Heart left ventricle (tissue), 16 donors: ENCODE measurements around the gene MYH4. TPM values are rescaled to one million over a fixed set of nuclear protein-coding genes. Genes with fewer than 3 reads are reported as not detected.

Source experiments
- ATAC-seq, 4 donors: fragments of 200-7000 bp; cut with Tn5 transposase; one replicate each; pipeline ENCODE4 v1.9.1; 2020 to 2022; ENCODE audit warnings: moderate library complexity in 4 of 4, mild to moderate bottlenecking in 3 of 4, moderate number of reproducible peaks in 1 of 4
- DNase-seq, 5 donors: peaks; one replicate each; pipeline ENCODE4 v3.0.0-alpha.2; 2020
- H3K27ac ChIP-seq, 12 donors: fragments of 200-600 bp; sonication (generic) in 4 of 12; one replicate each; pipeline versions ENCODE4 v1.5.0 to v1.8.0; 2016 to 2022; ENCODE audit warnings: mild to moderate bottlenecking in 2 of 12
- H3K27me3 ChIP-seq, 9 donors: fragments of 200-600 bp; sonication (generic) in 2 of 9; one replicate each; pipeline versions ENCODE4 v1.5.1 to v1.8.0; 2016 to 2022; ENCODE audit warnings: mild to moderate bottlenecking in 3 of 9
- H3K36me3 ChIP-seq, 9 donors: fragments of 200-600 bp; sonication (generic) in 2 of 9; one replicate each; pipeline versions ENCODE4 v1.5.0 to v1.8.0; 2018 to 2022; ENCODE audit warnings: mild to moderate bottlenecking in 2 of 9
- H3K4me1 ChIP-seq, 12 donors: fragments of 200-600 bp; sonication (generic) in 4 of 12; one replicate each; pipeline versions ENCODE4 v1.5.0 to v1.8.0; 2016 to 2022; ENCODE audit warnings: mild to moderate bottlenecking in 3 of 12
- H3K4me3 ChIP-seq, 12 donors: fragments of 200-600 bp; sonication (generic) in 4 of 12; one replicate each; pipeline versions ENCODE4 v1.5.0 to v1.8.0; 2017 to 2022; ENCODE audit warnings: mild to moderate bottlenecking in 9 of 12, moderate library complexity in 4 of 12
- H3K9me3 ChIP-seq, 12 donors: fragments of 200-600 bp; sonication (generic) in 4 of 12; one replicate each; pipeline versions ENCODE4 v1.5.0 to v1.8.0; 2016 to 2022; ENCODE audit warnings: mild to moderate bottlenecking in 1 of 12
- CTCF ChIP-seq, 12 donors: fragments of 200-600 bp; sonication (generic) in 4 of 12; IDR thresholded peaks; one replicate each; pipeline versions ENCODE4 v1.5.0 to v1.8.0; 2018 to 2022; ENCODE audit warnings: antibody characterized with exemption in 12 of 12, mild to moderate bottlenecking in 5 of 12
- POLR2A ChIP-seq, 2 donors: fragments of 450-650 bp; IDR thresholded peaks; one replicate each; pipeline ENCODE4 v1.6.1; 2017; ENCODE audit warnings: antibody characterized with exemption in 2 of 2, mild to moderate bottlenecking in 2 of 2, moderate library complexity in 2 of 2
- WGBS, 4 donors: extraction: QIAGEN DNeasy Blood & Tissue Kit in 2 of 4; methylation state at CpG; one replicate each; pipeline versions ENCODE4 v1.1.5 to v1.1.7; 2013 to 2018; 5-methylcytosine and 5-hydroxymethylcytosine counted together
- intact Hi-C, 10 donors: fragments of 100-400 bp; cut with DNase I; formaldehyde crosslinking; loops; one replicate each; pipeline versions ENCODE4 v1.11.1 to v1.14.2; 2022
- polyA plus RNA-seq, 2 donors: library from polyadenylated mRNA; stranded (reverse); fragments of 200-250 nt; gene quantifications; one replicate each; pipeline ENCODE4 v1.2.3, GENCODE V29; 2013
- total RNA-seq, 9 donors: library from RNA; depleted of rRNA in 2 of 9; stranded (reverse); fragments of >200 nt in 2 of 9; fragmentation: NEBNext Ultra II Directional in 3 of 9; extraction: Animal tissue kit (Norgen Biotek cat#: 25700) in 3 of 9; gene quantifications; one replicate each; pipeline versions ENCODE4 v1.1.0 to v1.2.4, GENCODE V29; 2016 to 2023
- donor health status: ischemic (EF 13 %, LVEDD 7.1; RV severe dilation, severe dysfunction).
- donor health status: healthy with polysubstance abuse.
- donor health status: DM: no; HTN: yes; CAD: no.
- donor health status: DM: no; HTN: no; CAD: no.
- donor health status: ischemic (EF 25% LVEDD 6.9; RV normal size, moderate dysfunction).
- donor health status: ischemic (EF 25% LVEDD 5.7; RV mildly dilated, moderate dysfunction).
- donor health status: healthy.
- donor health status: DM: yes; HTN: yes; CAD: no.
- donor health status: ischemic (EF 35%, LVEDD 5.7; RV mildly dilated, moderate dysfunction).
- donor health status: nonischemic (EF 11% LVEDD 7.7; RV severe dilation, severe dysfunction).
- donor health status: DM: yes; HTN: yes; CAD: no.
- donor health status: PGD.
- donor health status: ischemic (EF 29% LVEDD 5.4; RV normal size, mild dysfunction).
- donor health status: nonischemic (EF 23%, LVEDD 6.1; RV moderate dilation, normal function).

Gene MYH4
- total and polyA plus RNA-seq, 11 donors, result not detected

- Histone ChIP-seq H3K27ac (no peak overlapping the region), H3K36me3 (no peaks in the 10 kb centered on the region), H3K4me3 (no peak overlapping the region), H3K4me1 (no peaks in the 10 kb centered on the region), H3K27me3 (peaks cover 0 to 7% (median 0%) of the 10 kb centered on the region in 9 donors), H3K9me3 (peaks cover 0 to 12% (median 0%) of the 10 kb centered on the region in 12 donors)
- intact Hi-C loops, result loop anchor here in 1 of 10 donors (10.0 kb wide), 1 partner anchor 60 kb away; no protein-coding TSS in a partner anchor
- ATAC-seq (no peak), DNase-seq (no peak)
- WGBS, 4 donors, result 52 to 70% (median 63%) methylated on average over 3 of the region's 3 CpGs
- TF ChIP-seq CTCF (IDR thresholded peaks at IDR 0.05) (no peak), POLR2A (IDR thresholded peaks at IDR 0.05) (no peak)
These were observed 34.3 kb downstream of the MYH4 start for GRCh38 chr17:10435096-10435495.

- peaks cover 0 to 12% (median 0%) of the 10 kb centered on the region in 12 donors for H3K9me3 ChIP-seq
- ATAC-seq, result no peak
- H3K27ac ChIP-seq, result no peak overlapping the region
- no peak overlapping the region for H3K4me3 ChIP-seq
- 74 to 77% (median 75%) methylated on average over 2 of the region's 2 CpGs for whole genome bisulfite sequencing, 4 donors
- intact Hi-C loops, result loop anchor here in 1 of 10 donors (10.0 kb wide), 1 partner anchor 65 kb away; no protein-coding TSS in a partner anchor
- TF ChIP-seq POLR2A (IDR thresholded peaks at IDR 0.05) (no peak), CTCF (IDR thresholded peaks at IDR 0.05) (no peak)
- H3K36me3 ChIP-seq, result no peaks in the 10 kb centered on the region
- H3K27me3 ChIP-seq, result no peaks in the 10 kb centered on the region
- no peak for DNase-seq
- no peaks in the 10 kb centered on the region for H3K4me1 ChIP-seq
These were observed 39.8 kb downstream of the MYH4 start for GRCh38 chr17:10429421-10430045.

- ATAC-seq, result no peak
- Histone ChIP-seq H3K4me3 (no peak overlapping the region), H3K36me3 (no peaks in the 10 kb centered on the region), H3K9me3 (peaks cover 0 to 12% (median 0%) of the 10 kb centered on the region in 12 donors), H3K4me1 (no peaks in the 10 kb centered on the region), H3K27ac (no peak overlapping the region), H3K27me3 (no peaks in the 10 kb centered on the region)
- WGBS, 4 donors, result 82 to 87% (median 85%) methylated on average over 2 of the region's 2 CpGs
- TF ChIP-seq POLR2A (IDR thresholded peaks at IDR 0.05) (no peak), CTCF (IDR thresholded peaks at IDR 0.05) (no peak)
- intact Hi-C loops, result no loop called here
- DNase-seq, result no peak
These were observed 40.6 kb downstream of the MYH4 start for GRCh38 chr17:10428781-10429180.

- DNase-seq (no peak), ATAC-seq (no peak)
- intact Hi-C loops, result no loop called here
- no peak within 1 kb of the TSS for H3K4me3 ChIP-seq
- WGBS, 4 donors, result 70 to 73% (median 71%) methylated on average over 7 of the region's 7 CpGs
- H3K27ac ChIP-seq, result no peak within 1 kb of the TSS
- no peaks in the 10 kb centered on the region for H3K36me3 ChIP-seq
- peaks cover 0 to 7% (median 0%) of the 10 kb centered on the region in 12 donors for H3K4me1 ChIP-seq
- TF ChIP-seq CTCF (IDR thresholded peaks at IDR 0.05) (no peak), POLR2A (IDR thresholded peaks at IDR 0.05) (no peak)
- H3K9me3 ChIP-seq, result no peaks in the 10 kb centered on the region
- no peaks in the 10 kb centered on the region for H3K27me3 ChIP-seq
These were observed 47.3 kb downstream of the MYH4 start, which contains the start of gene MYH8 for GRCh38 chr17:10421900-10422542. MYH8 (minus strand) TSS chr17:10421950; CDS start chr17:10420227, 1,723 bp downstream.
